Endothelial cell of umbilical vein (primary cell): ENCODE data around the gene PPM1E. TPM values are rescaled to one million over a fixed set of nuclear protein-coding genes. Genes with fewer than 3 reads are reported as not detected.

Experiments
- BruUV-seq: library from RNA; stranded (reverse); fragments of 400-500 nt; replicated peaks from 2 replicates; lab custom pipeline; 2021; lab: Mats Ljungman, UMichigan
- CTCF ChIA-PET: fragments of 300-600, 350-600 bp; sonication (Branson Sonifier 250); formaldehyde crosslinking; loops from one replicate; lab custom pipeline; 2021; ENCODE audit warnings: antibody characterized with exemption, inconsistent platforms; lab: Charles Lee
- POLR2A ChIA-PET: fragments of 300-600, 350-600 bp; sonication (Branson Sonifier 250); formaldehyde crosslinking; loops from one replicate; lab custom pipeline; 2021; ENCODE audit warnings: antibody characterized with exemption, inconsistent platforms; lab: Charles Lee
- DNase-seq: peaks from one replicate; pipeline ENCODE4 v3.0.0-alpha.2; 2011; ENCODE audit warnings: low read depth, low spot score
- FAIRE-seq: peaks from 2 replicates; lab custom pipeline; 2011; peaks lifted over from hg19 to GRCh38; lab: Jason Lieb, UNC
- H2AFZ ChIP-seq: 2 replicates; pipeline ENCODE4 v1.6.0; 2012; ENCODE audit warnings: low read depth, low read length, control low read depth, inconsistent platforms
- H3K27ac ChIP-seq: 2 replicates; pipeline ENCODE4 v1.5.1; 2011; ENCODE audit warnings: low read depth, mild to moderate bottlenecking, control low read depth, low read length, moderate library complexity; ENCODE audit not compliant: insufficient read depth
- H3K27me3 ChIP-seq, 2 experiments: 2 replicates each; pipeline versions ENCODE4 v1.6.0 to v1.6.1; 2011; ENCODE audit warnings: low read length in 2 of 2, mixed read lengths in 1 of 2; ENCODE audit not compliant: control insufficient read depth in 2 of 2, insufficient read depth in 2 of 2
- H3K36me3 ChIP-seq, 2 experiments: 2 replicates in 1 of 2; 3 replicates in 1 of 2; pipeline ENCODE4 v1.5.1; 2011; ENCODE audit warnings: low read length in 2 of 2, mild to moderate bottlenecking in 1 of 2, moderate library complexity in 1 of 2; ENCODE audit not compliant: control insufficient read depth in 2 of 2, insufficient read depth in 2 of 2; ENCODE audit errors: extremely low read depth in 1 of 2
- H3K4me1 ChIP-seq: 3 replicates; pipeline ENCODE4 v1.5.1; 2011; ENCODE audit warnings: mild to moderate bottlenecking, low read length; ENCODE audit not compliant: control insufficient read depth, insufficient read depth; ENCODE audit errors: extremely low read depth
- H3K4me2 ChIP-seq: 2 replicates; pipeline ENCODE4 v1.6.1; 2011; ENCODE audit warnings: low read length, control low read depth, mixed read lengths; ENCODE audit not compliant: insufficient read depth
- H3K4me3 ChIP-seq, 3 experiments: fragments of 200-600 bp in 1 of 3; sonication (generic), shearing (Covaris generic) in 1 of 3; replicated peaks in 1 of 3; 2 replicates each; pipeline ENCODE4 v1.5.1; 2011 to 2016; ENCODE audit warnings: control low read depth in 3 of 3, low read length in 3 of 3, mild to moderate bottlenecking in 2 of 3, inconsistent platforms in 1 of 3, low read depth in 1 of 3, moderate library complexity in 1 of 3; ENCODE audit not compliant: insufficient read depth in 1 of 3
- H3K79me2 ChIP-seq: 2 replicates; pipeline ENCODE4 v1.6.0; 2012; ENCODE audit warnings: low read length, inconsistent platforms; ENCODE audit not compliant: control insufficient read depth, insufficient read depth
- H3K9ac ChIP-seq: replicated peaks from 2 replicates; pipeline ENCODE3; 2011; ENCODE audit warnings: low read length, control low read depth; ENCODE audit not compliant: insufficient read depth; ENCODE audit errors: extremely low read depth
- H3K9me1 ChIP-seq: replicated peaks from 3 replicates; pipeline ENCODE4 v1.6.0; 2011; ENCODE audit warnings: mild to moderate bottlenecking, low read length; ENCODE audit not compliant: control insufficient read depth, insufficient read depth; ENCODE audit errors: extremely low read depth
- H3K9me3 ChIP-seq: replicated peaks from 2 replicates; pipeline ENCODE4 v1.5.1; 2012; ENCODE audit warnings: low read length, inconsistent platforms; ENCODE audit not compliant: control insufficient read depth, insufficient read depth
- H4K20me1 ChIP-seq: replicated peaks from 2 replicates; pipeline ENCODE3; 2011; ENCODE audit warnings: mild to moderate bottlenecking, low read length; ENCODE audit not compliant: control insufficient read depth, insufficient read depth; ENCODE audit errors: extremely low read depth
- EZH2 ChIP-seq: IDR thresholded peaks from 2 replicates; pipeline ENCODE4 v1.6.1; 2012; ENCODE audit warnings: borderline replicate concordance, low read depth, mild to moderate bottlenecking, moderate library complexity, low read length, inconsistent platforms; ENCODE audit not compliant: severe bottlenecking
- FOS ChIP-seq: IDR thresholded peaks from 2 replicates; pipeline ENCODE4 v1.6.1; 2011; ENCODE audit warnings: mild to moderate bottlenecking, low read length, moderate library complexity, borderline replicate concordance; ENCODE audit not compliant: insufficient read depth
- GATA2 ChIP-seq: IDR thresholded peaks from 2 replicates; pipeline ENCODE4 v1.7.0; 2011; ENCODE audit warnings: low read depth, mild to moderate bottlenecking, moderate library complexity, mixed read lengths, low read length; ENCODE audit not compliant: insufficient read length, insufficient read depth
- JUN ChIP-seq: IDR thresholded peaks from 2 replicates; pipeline ENCODE4 v1.6.1; 2011; ENCODE audit warnings: borderline replicate concordance, low read depth; ENCODE audit not compliant: insufficient read length, insufficient read depth
- MAX ChIP-seq: IDR thresholded peaks from 2 replicates; pipeline ENCODE4 v1.6.1; 2011; ENCODE audit not compliant: insufficient read depth, insufficient read length
- POLR2A ChIP-seq: IDR thresholded peaks from 2 replicates; pipeline ENCODE4 v1.6.1; 2012; ENCODE audit warnings: low read depth, mild to moderate bottlenecking, control low read depth, low read length
- POLR2AphosphoS5 ChIP-seq: IDR thresholded peaks from 2 replicates; pipeline ENCODE4 v1.6.1; 2012; ENCODE audit warnings: low read depth, mild to moderate bottlenecking, control low read depth, low read length, moderate library complexity; ENCODE audit not compliant: insufficient read depth
- dilution Hi-C: fragments of 300-500 bp; cut with MboI; formaldehyde crosslinking; loops from one replicate; pipeline ENCODE4 v1.15.0; 2019; ENCODE audit warnings: low sequenced_read_pairs; ENCODE audit not compliant: extremely low pct_ligation_motif_present
- intact Hi-C: fragments of 100-400 bp; cut with micrococcal nuclease; formaldehyde crosslinking; loops from one replicate; pipeline ENCODE4 v1.10.0; 2022
- polyA plus RNA-seq, 4 experiments: library from polyadenylated mRNA; depleted of rRNA in 3 of 4; stranded (reverse) in 3 of 4; unstranded in 1 of 4; fragments of >200 nt; gene quantifications; 2 replicates each; pipeline versions ENCODE4 v1.2.1 to v1.2.3, GENCODE V29; 2011 to 2012; ENCODE audit warnings: missing spikeins in 1 of 4
- total RNA-seq: library from RNA; stranded (reverse); gene quantifications from 2 replicates; pipeline ENCODE4 v1.2.3, GENCODE V29; 2021
- TF ChIP-seq, protein P1 (sequence below), 2 donors: IDR thresholded peaks; 1 replicate in 1 of 2; 2 replicates in 1 of 2; pipeline ENCODE4 v1.5.1; 2011; ENCODE audit warnings: low read length in 2 of 2, mild to moderate bottlenecking in 2 of 2, moderate library complexity in 2 of 2, control low read depth in 1 of 2, inconsistent platforms in 1 of 2, low read depth in 1 of 2; ENCODE audit not compliant: insufficient read depth in 1 of 2; ENCODE audit errors: extremely low read depth in 1 of 2

Gene PPM1E
- total and polyA plus RNA-seq, 2 donors (not counting 3 experiments of a cell fraction or from before 2014, with no cell fraction given) = 0.01 TPM; not detected in 1

DNA sequence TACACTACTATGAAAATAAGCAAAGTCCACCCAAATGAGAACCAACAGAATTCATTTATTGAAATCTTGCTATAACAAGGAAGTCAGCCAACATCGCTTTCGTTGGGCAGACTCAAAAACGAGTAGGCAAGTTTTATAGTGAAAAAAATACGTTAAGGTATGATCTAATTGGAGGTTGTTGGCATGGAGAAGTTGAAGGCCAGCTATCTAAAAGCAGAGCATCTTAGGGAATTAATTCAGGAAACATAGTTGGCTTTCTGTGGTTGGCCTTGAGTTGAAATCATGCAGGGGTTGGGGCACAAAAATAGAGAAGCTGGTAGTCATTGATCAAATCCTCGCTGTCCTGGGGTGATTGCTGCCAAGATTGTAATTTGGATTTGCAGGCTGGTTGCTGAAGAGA lies 118.3 kb downstream of the PPM1E start:
- no peaks in the 10 kb centered on the region for H3K9me1 ChIP-seq
- H3K4me1 ChIP-seq = no peaks in the 10 kb centered on the region
- H3K4me2 ChIP-seq = no peak overlapping the region
- H3K36me3 ChIP-seq = no peaks in the 10 kb centered on the region
- H3K27ac ChIP-seq = no peak overlapping the region
- ChIA-PET POLR2A (no interaction called here), CTCF (no interaction called here)
- DNase-seq (no peak), FAIRE-seq (no peak)
- no peak overlapping the region for H3K9ac ChIP-seq
- no peaks in the 10 kb centered on the region for H3K9me3 ChIP-seq
- no peaks in the 10 kb centered on the region for H3K79me2 ChIP-seq
- no peaks in the 10 kb centered on the region for H4K20me1 ChIP-seq
- intact Hi-C loops (no loop called here), dilution Hi-C loops (no loop called here)
- H3K4me3 ChIP-seq = no peak overlapping the region
- no peak for TF ChIP-seq JUN
- H3K27me3 ChIP-seq = peaks cover 0 to 4% of the 10 kb centered on the region in 2 experiments
- H2AFZ ChIP-seq = no peak overlapping the region
- BruUV-seq = no TSS peak

DNA sequence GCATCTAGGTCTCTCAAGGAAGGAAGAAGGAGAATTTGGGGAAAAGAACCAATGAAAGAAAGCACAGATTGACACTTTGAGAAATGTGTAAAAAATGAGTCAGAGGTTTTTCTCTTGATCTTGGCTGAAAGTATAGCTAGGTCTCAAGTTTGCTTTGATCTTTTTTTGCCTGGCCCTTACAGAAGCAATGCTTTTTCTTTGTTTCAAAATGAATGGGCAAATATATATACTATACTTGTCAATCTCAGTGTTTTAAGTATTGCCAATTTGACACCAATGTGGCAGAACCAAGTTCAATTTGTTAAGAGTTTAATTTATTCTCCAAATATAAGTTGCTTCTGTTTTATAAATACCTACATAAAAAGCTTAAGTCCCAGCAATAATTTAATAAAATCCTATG lies 119.6 kb downstream of the PPM1E start:
- H3K9ac ChIP-seq = no peak overlapping the region
- H4K20me1 ChIP-seq = no peaks in the 10 kb centered on the region
- BruUV-seq = no TSS peak
- H3K9me1 ChIP-seq = no peaks in the 10 kb centered on the region
- DNase-seq = no peak
- TF ChIP-seq GATA2 (no peak), EZH2 (no peak), POLR2A (no peak), POLR2AphosphoS5 (no peak), FOS (no peak), MAX (no peak)
- TF ChIP-seq, protein P1, sequence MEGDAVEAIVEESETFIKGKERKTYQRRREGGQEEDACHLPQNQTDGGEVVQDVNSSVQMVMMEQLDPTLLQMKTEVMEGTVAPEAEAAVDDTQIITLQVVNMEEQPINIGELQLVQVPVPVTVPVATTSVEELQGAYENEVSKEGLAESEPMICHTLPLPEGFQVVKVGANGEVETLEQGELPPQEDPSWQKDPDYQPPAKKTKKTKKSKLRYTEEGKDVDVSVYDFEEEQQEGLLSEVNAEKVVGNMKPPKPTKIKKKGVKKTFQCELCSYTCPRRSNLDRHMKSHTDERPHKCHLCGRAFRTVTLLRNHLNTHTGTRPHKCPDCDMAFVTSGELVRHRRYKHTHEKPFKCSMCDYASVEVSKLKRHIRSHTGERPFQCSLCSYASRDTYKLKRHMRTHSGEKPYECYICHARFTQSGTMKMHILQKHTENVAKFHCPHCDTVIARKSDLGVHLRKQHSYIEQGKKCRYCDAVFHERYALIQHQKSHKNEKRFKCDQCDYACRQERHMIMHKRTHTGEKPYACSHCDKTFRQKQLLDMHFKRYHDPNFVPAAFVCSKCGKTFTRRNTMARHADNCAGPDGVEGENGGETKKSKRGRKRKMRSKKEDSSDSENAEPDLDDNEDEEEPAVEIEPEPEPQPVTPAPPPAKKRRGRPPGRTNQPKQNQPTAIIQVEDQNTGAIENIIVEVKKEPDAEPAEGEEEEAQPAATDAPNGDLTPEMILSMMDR (IDR thresholded peaks at IDR 0.05; ENCODE audit: extremely low read depth in 1 of 2, insufficient read depth in 1 of 2, low read depth in 1 of 2, low read length in 2 of 2) = no peak
- dilution Hi-C loops (no loop called here), intact Hi-C loops (no loop called here)
- H3K36me3 ChIP-seq = no peaks in the 10 kb centered on the region
- FAIRE-seq = no peak
- no peak overlapping the region for H3K4me3 ChIP-seq
- H3K27me3 ChIP-seq = peaks cover 0 to 4% of the 10 kb centered on the region in 2 experiments
- H3K9me3 ChIP-seq = no peaks in the 10 kb centered on the region
- no peaks in the 10 kb centered on the region for H3K79me2 ChIP-seq
- H3K4me2 ChIP-seq = no peak overlapping the region
- no peak overlapping the region for H3K27ac ChIP-seq
- ChIA-PET POLR2A (no interaction called here), CTCF (no interaction called here)
- H2AFZ ChIP-seq = no peak overlapping the region
- H3K4me1 ChIP-seq = no peaks in the 10 kb centered on the region
